GM18951 (cell line): Measurements from ENCODE around the gene KCNG1.

ENCODE experiments used
- POLR2A ChIP-seq: IDR thresholded peaks from 4 replicates; pipeline ENCODE4 v1.6.1; 2011; ENCODE audit warnings: mild to moderate bottlenecking; ENCODE audit not compliant: insufficient read length, insufficient read depth; ENCODE audit errors: extremely low read depth
- in situ Hi-C: fragments of 300-500 bp; cut with MboI; formaldehyde crosslinking; loops from one replicate; pipeline ENCODE4 v1.12.0; 2022; ENCODE audit warnings: low sequenced_read_pairs, mixed read lengths, inconsistent platforms; ENCODE audit not compliant: unreplicated experiment

KCNG1 gene

GRCh38 chr20:51029556-51029955 lies 6.6 kb upstream of the KCNG1 start:
- no peak for TF ChIP-seq POLR2A
- in situ Hi-C loops, result no loop called here

- in situ Hi-C loops, result no loop called here
- TF ChIP-seq POLR2A, result no peak
Measured at GRCh38 chr20:51028616-51029212, 5.8 kb upstream of the KCNG1 start.

- TF ChIP-seq POLR2A, result no peak
- in situ Hi-C loops, result no loop called here
Measured at GRCh38 chr20:51027035-51027795, 4.3 kb upstream of the KCNG1 start.

GRCh38 chr20:51026269-51026668 lies 3.4 kb upstream of the KCNG1 start:
- no peak for TF ChIP-seq POLR2A
- in situ Hi-C loops, result no loop called here

DNA sequence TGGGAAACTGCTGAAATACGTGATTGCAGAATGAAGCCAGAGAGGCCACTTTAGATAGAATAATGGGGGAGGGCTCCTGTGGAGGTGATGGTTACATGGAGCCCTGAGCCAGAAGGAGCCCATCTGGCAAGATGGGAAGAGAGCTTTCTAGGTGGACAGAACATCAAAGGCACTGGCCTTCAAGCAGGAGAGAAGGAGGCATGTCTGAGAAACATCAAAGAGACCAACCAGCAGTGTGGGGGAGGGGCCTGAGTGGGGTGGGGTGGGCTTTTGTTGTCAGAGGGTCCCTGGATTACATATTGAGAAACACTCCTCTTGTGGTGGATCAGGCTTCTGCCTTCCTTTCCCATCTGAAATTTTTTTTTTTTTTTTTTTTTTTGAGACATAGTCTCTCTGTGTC lies 1.9 kb upstream of the KCNG1 start:
- in situ Hi-C loops, result no loop called here
- TF ChIP-seq POLR2A, result no peak

DNA sequence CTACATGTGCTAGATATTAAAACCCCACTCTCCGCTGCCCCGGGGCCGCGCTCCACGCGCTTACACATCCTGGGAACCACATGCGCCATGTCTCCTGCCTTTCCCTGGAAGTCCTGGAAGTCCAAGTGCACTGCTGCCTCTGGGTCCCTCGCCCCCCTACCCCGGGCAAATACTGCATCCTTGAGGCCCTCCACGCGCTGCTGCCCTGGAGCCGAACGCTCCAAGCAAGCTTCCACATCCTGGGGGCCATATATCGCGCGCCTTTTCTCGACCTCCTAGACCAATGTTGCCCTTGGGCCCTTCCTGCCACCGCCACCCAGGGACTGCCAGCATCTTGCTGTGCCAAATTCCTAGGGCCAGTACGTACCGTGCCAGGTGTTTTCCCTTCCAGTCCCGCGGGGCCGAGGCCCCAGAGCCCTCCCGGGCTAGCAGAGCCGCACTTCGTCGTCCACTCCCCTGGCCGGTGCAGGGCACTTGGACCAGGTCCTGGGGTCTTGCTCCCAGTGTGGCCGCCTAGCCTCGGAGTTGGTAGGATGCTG lies 779 bp upstream of the KCNG1 start:
- in situ Hi-C loops, result no loop called here
- TF ChIP-seq POLR2A, result no peak

GRCh38 chr20:51022227-51022802 lies 592 bp downstream of the KCNG1 start:
- in situ Hi-C loops, result no loop called here
- TF ChIP-seq POLR2A, result no peak

GRCh38 chr20:51021067-51022025 lies 1.6 kb downstream of the KCNG1 start:
- in situ Hi-C loops, result no loop called here
- TF ChIP-seq POLR2A, result no peak

DNA sequence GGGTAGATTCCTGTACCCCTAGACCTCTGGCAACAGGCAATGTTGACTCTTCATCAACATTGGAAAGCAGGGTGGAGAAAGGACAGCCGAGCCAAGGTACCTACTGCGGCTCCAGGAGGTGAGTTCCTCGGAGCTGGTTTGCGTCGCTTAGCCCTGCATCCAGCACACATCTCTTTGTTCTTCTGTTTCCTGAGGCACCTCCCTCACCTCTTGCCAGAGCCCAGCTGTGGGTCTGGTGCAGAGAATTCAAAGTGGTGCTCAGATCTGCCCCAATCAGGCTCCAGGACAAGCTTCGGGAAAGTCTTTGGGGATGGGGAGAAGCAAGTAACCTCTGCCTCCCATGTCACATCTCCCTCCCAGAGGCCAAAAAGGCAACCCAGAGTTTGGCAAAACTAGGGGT lies 2.2 kb downstream of the KCNG1 start:
- TF ChIP-seq POLR2A, result no peak
- in situ Hi-C loops, result no loop called here

GRCh38 chr20:51019656-51020592 lies 3.0 kb downstream of the KCNG1 start:
- in situ Hi-C loops, result no loop called here
- TF ChIP-seq POLR2A, result no peak

- in situ Hi-C loops, result no loop called here
- no peak for TF ChIP-seq POLR2A
Measured at GRCh38 chr20:51017251-51017650, 5.7 kb downstream of the KCNG1 start.

DNA sequence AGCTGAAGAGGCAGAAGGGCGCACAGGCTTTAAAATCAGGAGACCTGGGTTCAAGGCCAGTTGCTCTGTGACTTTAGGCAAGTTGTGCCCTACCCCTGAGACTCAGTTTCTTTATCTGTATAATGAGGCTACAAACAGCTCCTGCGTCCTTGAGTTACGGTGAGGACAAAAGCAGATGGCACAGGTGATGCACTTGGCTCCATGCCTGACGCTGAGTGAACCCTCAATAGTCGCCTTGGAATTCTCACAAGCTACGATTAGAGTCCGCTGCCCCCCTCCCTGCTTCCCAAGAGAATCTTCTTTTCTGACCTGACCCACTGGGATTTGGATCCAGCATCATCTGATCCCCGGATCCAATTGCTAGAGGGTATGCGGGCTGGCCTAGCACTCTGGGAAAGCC lies 6.4 kb downstream of the KCNG1 start:
- in situ Hi-C loops, result no loop called here
- no peak for TF ChIP-seq POLR2A
